Measurements from ENCODE around the gene SNRPF. TPM values are rescaled to one million over a fixed set of nuclear protein-coding genes. Genes with fewer than 3 reads are reported as not detected.

The SNRPF gene
- total RNA-seq, 1 donor from 2014 or later: 10.9 TPM

- no peak for DNase-seq (ENCODE audit: low spot score)
Observed at GRCh38 chr12:95859344-95859816, 628 bp downstream of the SNRPF start.

DNA sequence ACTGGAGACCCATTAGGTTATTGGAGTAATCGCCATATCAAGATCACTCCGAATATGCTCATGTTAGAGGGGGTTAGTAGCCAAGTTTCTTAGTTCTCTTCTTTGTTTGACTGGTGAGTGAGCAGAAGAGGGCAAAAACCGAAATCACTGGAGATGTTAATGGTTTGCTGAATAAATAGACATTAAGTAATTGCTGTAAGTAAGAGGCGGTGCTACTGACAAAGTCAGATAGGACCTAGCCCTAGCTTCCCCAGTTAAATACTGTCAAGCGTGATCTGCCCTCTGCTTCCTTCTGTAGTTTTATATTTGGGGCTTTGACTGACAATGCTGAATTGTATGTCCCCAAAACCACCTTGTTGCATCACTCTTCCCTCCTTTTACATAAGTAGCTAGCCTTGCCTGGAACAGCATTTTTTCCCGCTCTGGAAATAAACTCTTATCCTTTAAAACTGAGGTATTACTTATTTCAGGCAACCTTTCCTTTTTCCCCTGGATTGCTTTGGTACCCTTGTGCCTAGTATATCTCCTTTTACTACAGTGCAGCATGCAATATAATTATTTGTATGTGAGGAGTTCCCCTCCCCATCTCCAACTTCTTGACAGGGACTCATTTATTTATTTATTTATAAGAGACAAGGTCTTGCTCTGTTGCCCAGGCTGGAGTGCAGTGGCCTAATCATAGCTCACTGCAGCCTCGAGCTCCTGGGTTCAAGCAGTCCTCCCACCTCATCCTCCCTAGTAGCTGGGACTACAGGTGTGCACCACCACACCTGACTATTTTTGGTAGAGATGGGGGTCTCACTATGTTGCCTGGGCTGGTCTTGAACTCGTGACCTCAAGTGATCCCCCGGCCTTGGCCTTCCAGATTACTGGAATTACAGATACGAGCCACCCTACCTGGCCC is 1.4 kb downstream of the SNRPF start:
- no peak for DNase-seq (ENCODE audit: low spot score)

DNA sequence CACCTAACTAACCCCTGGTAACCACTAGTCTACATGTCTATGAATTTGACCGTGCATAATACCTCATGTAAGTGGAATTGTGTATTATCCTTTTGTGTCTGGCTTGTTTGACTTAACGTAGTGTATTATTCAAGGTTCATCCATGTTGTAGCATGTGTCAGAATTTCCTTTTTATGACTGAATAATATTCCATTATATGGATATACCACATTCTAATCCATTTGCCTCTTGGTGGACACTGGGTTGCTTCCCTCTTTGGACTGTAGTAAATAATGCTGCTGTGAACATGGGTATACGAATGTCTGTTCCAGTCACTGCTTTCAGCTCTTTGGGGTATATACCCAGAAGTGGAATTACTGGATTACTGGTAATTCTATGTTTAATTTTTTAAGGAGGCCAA is 3.3 kb downstream of the SNRPF start:
- DNase-seq (ENCODE audit: low spot score): no peak

GRCh38 chr12:95863337-95863736 is 4.6 kb downstream of the SNRPF start:
- no peak for DNase-seq (ENCODE audit: low spot score)

DNA sequence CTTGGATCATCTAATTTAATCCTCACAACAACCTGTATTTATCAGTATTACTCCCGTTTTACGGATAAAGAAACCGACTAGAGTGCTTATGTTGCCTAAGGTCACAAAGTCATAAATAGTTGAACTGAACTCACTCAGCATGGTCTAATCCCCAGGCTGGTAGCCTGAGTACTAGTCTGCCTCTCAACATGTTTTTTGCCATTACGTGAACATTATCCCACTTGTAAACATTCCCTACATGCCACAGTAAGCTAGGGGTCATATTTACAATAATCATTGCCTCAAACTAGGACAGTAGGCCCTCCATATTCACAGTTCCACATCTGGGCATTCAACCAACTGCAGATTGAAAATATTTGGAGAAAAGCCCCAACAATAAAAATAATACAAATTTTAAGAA is 12.1 kb downstream of the SNRPF start:
- no peak for DNase-seq (ENCODE audit: low spot score)

DNA sequence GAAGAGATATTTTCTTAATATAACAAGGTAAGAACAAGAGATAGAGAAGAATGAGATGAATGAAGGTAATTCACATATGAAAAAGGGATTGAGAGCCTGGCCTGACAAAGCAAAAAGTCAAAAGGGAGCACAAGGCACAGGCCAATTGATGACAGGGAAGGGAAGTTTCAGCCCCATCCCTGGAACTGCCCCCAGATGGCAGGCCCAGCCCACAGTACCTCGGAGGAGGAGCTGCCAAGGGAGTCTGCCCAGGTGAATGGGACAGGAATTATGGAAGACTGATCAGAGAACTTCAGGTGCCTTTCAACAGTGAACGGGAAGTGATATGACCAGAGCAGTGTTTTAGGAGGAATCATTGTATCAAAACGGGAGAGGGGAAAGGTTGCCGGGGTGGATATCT is 15.7 kb downstream of the SNRPF start:
- no peak for DNase-seq (ENCODE audit: low spot score)

- DNase-seq (ENCODE audit: low spot score): no peak
Observed at GRCh38 chr12:95877622-95878021, 18.9 kb downstream of the SNRPF start.

- DNase-seq (ENCODE audit: low spot score): no peak
Observed at GRCh38 chr12:95880895-95881294, 22.1 kb downstream of the SNRPF start.

- DNase-seq (ENCODE audit: low spot score): no peak
Observed at GRCh38 chr12:95881331-95881955, 22.7 kb downstream of the SNRPF start.

- DNase-seq (ENCODE audit: low spot score): no peak
Observed at GRCh38 chr12:95882080-95882479, 23.3 kb downstream of the SNRPF start.

- DNase-seq (ENCODE audit: low spot score): no peak
Observed at GRCh38 chr12:95882873-95883272, 24.1 kb downstream of the SNRPF start.

GRCh38 chr12:95884998-95885397 is 26.2 kb downstream of the SNRPF start:
- no peak for DNase-seq (ENCODE audit: low spot score)

- DNase-seq (ENCODE audit: low spot score): no peak
Observed at GRCh38 chr12:95887311-95887710, 28.6 kb downstream of the SNRPF start.

DNA sequence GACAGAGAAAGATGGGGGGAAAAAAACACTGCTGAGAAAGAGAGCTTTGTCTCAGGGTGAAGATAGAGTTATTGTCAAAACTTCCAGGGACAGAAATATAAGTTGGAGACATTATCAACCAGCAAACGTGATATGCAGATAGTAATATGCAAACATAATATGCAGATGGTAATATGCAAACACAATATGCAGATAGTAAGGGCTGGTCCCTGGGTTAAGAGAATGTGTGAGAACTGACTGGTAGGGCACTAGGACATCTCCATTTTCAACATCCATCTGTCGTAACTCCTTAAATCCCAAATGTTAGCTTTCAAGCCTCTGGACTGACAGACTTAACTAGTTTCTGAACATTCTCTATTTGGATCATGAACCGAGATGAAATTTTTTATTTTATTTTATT is 32.2 kb downstream of the SNRPF start:
- no peak for DNase-seq (ENCODE audit: low spot score)

DNA sequence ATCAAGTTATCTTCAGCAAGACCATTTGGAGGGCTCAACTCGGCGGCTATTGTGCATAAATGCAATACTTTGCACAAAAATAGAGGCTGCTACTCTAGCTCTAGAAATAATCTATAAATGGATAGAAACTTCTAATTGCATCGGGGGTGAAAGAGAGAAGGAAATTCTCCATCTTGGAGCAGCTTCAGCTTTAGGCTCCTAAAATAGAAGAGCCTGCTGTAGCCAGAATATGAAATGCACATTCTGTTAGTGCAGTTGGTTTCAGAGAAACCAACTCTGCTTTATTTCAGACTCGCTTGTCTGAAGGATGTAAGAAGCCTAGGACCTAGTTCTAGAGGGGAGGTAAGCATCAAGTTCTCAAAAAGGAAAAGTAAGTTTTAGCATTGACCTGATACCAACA is 38.1 kb downstream of the SNRPF start:
- DNase-seq (ENCODE audit: low spot score): no peak

GRCh38 chr12:95898081-95898480 is 39.3 kb downstream of the SNRPF start:
- no peak for DNase-seq (ENCODE audit: low spot score)

GRCh38 chr12:95908573-95908972 is 49.8 kb downstream of the SNRPF start:
- DNase-seq (ENCODE audit: low spot score): no peak

DNA sequence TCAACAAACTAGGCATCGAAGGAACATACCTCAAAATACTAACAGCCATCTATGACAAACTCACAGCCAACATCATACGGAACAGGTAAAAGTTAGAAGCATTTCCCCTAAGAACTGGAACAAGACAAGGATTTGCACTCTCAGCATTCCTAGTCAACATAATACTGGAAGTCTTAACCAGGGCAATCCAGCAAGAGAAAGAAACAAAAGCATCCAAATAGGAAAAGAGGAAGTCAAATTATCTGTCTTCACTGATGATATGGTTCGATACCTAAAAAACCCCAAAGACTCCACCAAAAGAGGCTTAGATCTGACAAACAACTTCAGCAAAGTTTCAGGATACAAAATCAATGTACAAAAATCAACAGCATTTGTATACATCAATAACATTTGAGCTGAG is 51.1 kb downstream of the SNRPF start:
- no peak for DNase-seq (ENCODE audit: low spot score)

Other genes starting within 250 kb of the SNRPF start
- gene NTN4, start 68.2 kb upstream of the SNRPF start, total RNA-seq: 35.1 TPM
- not detected for gene CCDC38, start 83.7 kb downstream of the SNRPF start, total RNA-seq
- 1.2 TPM for gene AMDHD1, start 84.4 kb downstream of the SNRPF start, total RNA-seq
- gene HAL, start 137.4 kb downstream of the SNRPF start, total RNA-seq: 0.58 TPM
- 62.1 TPM for gene LTA4H, start 176.6 kb downstream of the SNRPF start, total RNA-seq

Data from mucosa of gallbladder (tissue), 1 donor.